Mesothelial cell of epicardium (in vitro differentiated cells): ENCODE measurements around the gene JPH2. TPM values are rescaled to one million over a fixed set of nuclear protein-coding genes. Genes with fewer than 3 reads are reported as not detected.
A peak's percentile ranks its signal among the peaks of the same experiment; 100 is the strongest.

Experiments used
- DNase-seq, 2 experiments: peaks; one replicate each; pipeline ENCODE4 v3.0.0; 2021; ENCODE audit warnings: low spot score in 2 of 2; ENCODE audit not compliant: unreplicated experiment in 2 of 2
- H3K27ac Mint-ChIP-seq: 2 replicates; pipeline ENCODE4 v1.8.0; 2021; ENCODE audit warnings: mixed read lengths
- H3K27me3 Mint-ChIP-seq: 2 replicates; pipeline ENCODE4 v1.8.0; 2021; ENCODE audit warnings: low read depth, mixed read lengths
- H3K36me3 Mint-ChIP-seq: 2 replicates; pipeline ENCODE4 v1.8.0; 2021; ENCODE audit warnings: mixed read lengths
- H3K4me1 Mint-ChIP-seq: 2 replicates; pipeline ENCODE4 v1.8.0; 2021; ENCODE audit warnings: mixed read lengths
- H3K4me3 Mint-ChIP-seq: 2 replicates; pipeline ENCODE4 v1.8.0; 2021; ENCODE audit warnings: mild to moderate bottlenecking, moderate library complexity, mixed read lengths
- H3K9me3 Mint-ChIP-seq: 2 replicates; pipeline ENCODE4 v1.8.0; 2021; ENCODE audit warnings: mixed read lengths
- total RNA-seq: library from RNA; stranded (reverse); gene quantifications from 3 replicates; pipeline ENCODE4 v1.2.1, GENCODE V29; 2021
- TF ChIP-seq, protein P1 (sequence below): fragments of 200-600 bp; sonication (generic); IDR thresholded peaks from one replicate; pipeline ENCODE4 v1.5.0; 2021; ENCODE audit warnings: antibody characterized with exemption; ENCODE audit not compliant: unreplicated experiment

Gene JPH2
- total RNA-seq, 1 donor from 2014 or later: 3.5 TPM

DNA sequence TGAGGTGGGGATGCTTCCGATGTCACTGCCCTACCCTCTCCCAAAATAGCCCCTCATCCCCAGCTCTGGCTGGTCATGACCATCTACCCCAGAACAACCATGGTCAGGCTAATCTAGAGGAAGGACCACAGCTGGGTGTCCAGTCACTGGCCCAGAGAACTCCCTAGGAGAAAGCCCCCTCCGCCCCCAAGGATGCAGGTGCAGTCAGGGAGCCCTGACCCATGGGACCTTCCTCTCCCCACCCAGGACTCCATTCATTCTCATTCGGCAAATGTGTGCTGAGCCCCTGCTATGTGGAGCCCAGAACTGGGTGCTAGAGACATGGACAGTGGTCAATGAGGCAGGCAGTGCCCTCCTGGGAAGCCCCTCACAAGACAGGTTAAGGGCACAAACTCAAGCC, 60.5 kb downstream of the JPH2 start:
- H3K36me3 Mint-ChIP-seq: no peaks in the 10 kb centered on the region
- no peaks in the 10 kb centered on the region for H3K27me3 Mint-ChIP-seq
- no peaks in the 10 kb centered on the region for H3K9me3 Mint-ChIP-seq
- no peak overlapping the region for H3K27ac Mint-ChIP-seq
- H3K4me1 Mint-ChIP-seq: peaks cover 9% of the 10 kb centered on the region
- no peak overlapping the region for H3K4me3 Mint-ChIP-seq
- TF ChIP-seq, protein P1, sequence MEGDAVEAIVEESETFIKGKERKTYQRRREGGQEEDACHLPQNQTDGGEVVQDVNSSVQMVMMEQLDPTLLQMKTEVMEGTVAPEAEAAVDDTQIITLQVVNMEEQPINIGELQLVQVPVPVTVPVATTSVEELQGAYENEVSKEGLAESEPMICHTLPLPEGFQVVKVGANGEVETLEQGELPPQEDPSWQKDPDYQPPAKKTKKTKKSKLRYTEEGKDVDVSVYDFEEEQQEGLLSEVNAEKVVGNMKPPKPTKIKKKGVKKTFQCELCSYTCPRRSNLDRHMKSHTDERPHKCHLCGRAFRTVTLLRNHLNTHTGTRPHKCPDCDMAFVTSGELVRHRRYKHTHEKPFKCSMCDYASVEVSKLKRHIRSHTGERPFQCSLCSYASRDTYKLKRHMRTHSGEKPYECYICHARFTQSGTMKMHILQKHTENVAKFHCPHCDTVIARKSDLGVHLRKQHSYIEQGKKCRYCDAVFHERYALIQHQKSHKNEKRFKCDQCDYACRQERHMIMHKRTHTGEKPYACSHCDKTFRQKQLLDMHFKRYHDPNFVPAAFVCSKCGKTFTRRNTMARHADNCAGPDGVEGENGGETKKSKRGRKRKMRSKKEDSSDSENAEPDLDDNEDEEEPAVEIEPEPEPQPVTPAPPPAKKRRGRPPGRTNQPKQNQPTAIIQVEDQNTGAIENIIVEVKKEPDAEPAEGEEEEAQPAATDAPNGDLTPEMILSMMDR: no peak
- no peak for DNase-seq

DNA sequence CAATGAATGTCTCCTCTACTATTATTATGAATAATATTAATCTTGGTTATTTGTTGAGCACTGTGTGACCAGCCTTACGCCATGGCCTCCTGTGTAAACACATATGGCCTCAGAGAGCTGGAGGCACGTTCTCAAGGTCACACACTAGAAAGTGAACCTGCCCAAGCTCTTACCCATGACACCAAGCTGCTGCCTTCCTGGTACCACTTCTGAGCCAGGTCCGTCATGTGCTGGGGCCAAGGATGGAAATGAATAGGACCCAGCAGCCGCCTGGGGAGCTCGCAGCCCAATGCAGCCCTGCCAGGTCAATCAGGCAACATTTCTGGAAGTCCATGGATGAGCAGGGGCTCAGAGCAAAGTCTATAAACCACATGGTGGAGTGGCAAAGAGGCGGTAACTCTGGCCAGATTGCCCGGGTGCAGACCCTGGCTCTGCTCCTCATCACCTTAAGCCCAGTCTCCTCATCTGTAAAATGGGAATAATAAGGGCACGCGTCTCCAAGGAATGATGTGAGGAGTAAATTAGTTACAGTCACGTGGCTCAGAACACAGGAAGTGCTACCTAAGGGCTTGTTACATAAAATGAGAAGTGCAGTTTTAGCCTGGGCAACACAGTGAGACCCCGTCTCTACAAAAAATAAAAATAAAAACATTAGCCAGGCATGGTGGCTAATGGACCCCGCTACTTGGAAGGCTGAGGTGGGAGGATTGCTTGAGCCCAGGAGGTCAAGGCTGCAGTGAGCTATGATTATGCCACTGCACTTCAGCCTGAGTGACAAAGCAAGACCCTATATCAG, 61.5 kb downstream of the JPH2 start:
- peak in 1 of 2 experiments; percentile 9 for DNase-seq
- Mint-ChIP-seq H3K36me3 (no peaks in the 10 kb centered on the region), H3K4me1 (peaks cover 9% of the 10 kb centered on the region), H3K9me3 (no peaks in the 10 kb centered on the region), H3K27me3 (no peaks in the 10 kb centered on the region), H3K27ac (no peak overlapping the region), H3K4me3 (no peak overlapping the region)
- TF ChIP-seq, protein P1: no peak

- H3K4me1 Mint-ChIP-seq: peaks cover 5% of the 10 kb centered on the region
- no peaks in the 10 kb centered on the region for H3K36me3 Mint-ChIP-seq
- peak overlapping the region; percentile 43 for H3K27ac Mint-ChIP-seq
- DNase-seq: no peak
- TF ChIP-seq, protein P1: no peak
- H3K4me3 Mint-ChIP-seq: no peak overlapping the region
- no peaks in the 10 kb centered on the region for H3K9me3 Mint-ChIP-seq
- H3K27me3 Mint-ChIP-seq: no peaks in the 10 kb centered on the region
These were observed 63.0 kb downstream of the JPH2 start for GRCh38 chr20:44123874-44124535.

DNA sequence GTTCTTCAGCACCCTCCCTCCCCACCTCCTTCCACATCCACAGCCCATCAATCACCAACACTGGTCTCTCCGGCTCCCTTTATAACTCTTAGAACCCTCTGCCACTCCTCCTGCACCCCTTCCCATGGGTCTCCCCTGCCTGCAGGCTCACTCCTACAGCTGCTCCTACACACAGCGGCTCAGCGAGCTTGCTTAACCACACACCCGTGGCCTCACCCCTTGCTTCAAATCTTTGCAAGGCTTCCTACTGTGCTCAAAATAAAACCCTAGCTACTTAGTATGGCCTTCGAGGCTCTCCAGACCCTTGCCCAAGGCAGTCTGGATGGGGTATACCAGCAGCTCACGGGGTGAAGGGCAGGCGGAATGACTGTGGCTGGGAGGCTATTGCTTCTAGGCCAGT, 63.7 kb downstream of the JPH2 start:
- Mint-ChIP-seq H3K27ac (peak overlapping the region; percentile 43), H3K36me3 (no peaks in the 10 kb centered on the region)

GRCh38 chr20:44120676-44121425, 66.1 kb downstream of the JPH2 start:
- H3K27me3 Mint-ChIP-seq: no peaks in the 10 kb centered on the region
- no peaks in the 10 kb centered on the region for H3K36me3 Mint-ChIP-seq
- no peaks in the 10 kb centered on the region for H3K9me3 Mint-ChIP-seq
- H3K27ac Mint-ChIP-seq: no peak overlapping the region
- H3K4me3 Mint-ChIP-seq: no peak overlapping the region
- DNase-seq: no peak
- H3K4me1 Mint-ChIP-seq: peaks cover 7% of the 10 kb centered on the region
- TF ChIP-seq, protein P1: no peak

More for the DNA sequence above, 63.7 kb downstream of the JPH2 start:
- TF ChIP-seq, protein P1: no peak
- no peaks in the 10 kb centered on the region for H3K27me3 Mint-ChIP-seq
- H3K4me1 Mint-ChIP-seq: peaks cover 5% of the 10 kb centered on the region
- H3K4me3 Mint-ChIP-seq: no peak overlapping the region
- DNase-seq: no peak
- no peaks in the 10 kb centered on the region for H3K9me3 Mint-ChIP-seq
